ENCODE measurements around the gene DNLZ.
A peak's percentile ranks its signal among the peaks of the same experiment; 100 is the strongest.

The DNLZ gene

GRCh38 chr9:136333486-136333885, 30.1 kb downstream of the DNLZ start:
- peak overlapping the region; percentile 7 for H2BK15ac ChIP-seq (ENCODE audit: low read depth, poor library complexity, severe bottlenecking)
- no peak overlapping the region for H3K18ac ChIP-seq (ENCODE audit: low read depth in 1 of 2, low read length in 2 of 2)
- no peak overlapping the region for H3K4me3 ChIP-seq (ENCODE audit: insufficient read depth in 1 of 2, low read depth in 1 of 2, low read length in 2 of 2)
- H2AFZ ChIP-seq (ENCODE audit: low read depth, low read length), result no peak overlapping the region
- H2BK5ac ChIP-seq (ENCODE audit: low read depth, low read length, poor library complexity, severe bottlenecking), result no peak overlapping the region
- no peaks in the 10 kb centered on the region for H3K27me3 ChIP-seq (ENCODE audit: control insufficient read depth in 1 of 2, insufficient read depth in 1 of 2, low read length in 2 of 2)
- H2BK120ac ChIP-seq (ENCODE audit: low read depth, low read length), result no peak overlapping the region
- no peak overlapping the region for H2AK5ac ChIP-seq (ENCODE audit: low read length, severe bottlenecking)
- H3K27ac ChIP-seq (ENCODE audit: low read length, poor library complexity, severe bottlenecking), result no peak overlapping the region
- H3K4ac ChIP-seq (ENCODE audit: low read depth in 1 of 2, low read length in 2 of 2), result no peak overlapping the region
- 96% methylated on average over 16 of the region's 17 CpGs for WGBS
- no peak overlapping the region for H3K4me2 ChIP-seq (ENCODE audit: low read length, poor library complexity, severe bottlenecking)
- no peaks in the 10 kb centered on the region for H3K9me3 ChIP-seq (ENCODE audit: control insufficient read depth, low read length)
- H4K91ac ChIP-seq (ENCODE audit: low read length), result no peak overlapping the region
- H3K36me3 ChIP-seq (ENCODE audit: control insufficient read depth in 1 of 2, insufficient read depth in 2 of 2, low read depth in 1 of 2, low read length in 2 of 2), result peaks cover 22 to 89% of the 10 kb centered on the region in 2 experiments
- H3K4me1 ChIP-seq (ENCODE audit: control insufficient read depth, insufficient read depth, low read depth, low read length), result peaks cover 77% of the 10 kb centered on the region
- peak overlapping the region in 1 of 2 experiments; percentile 15 for H2BK12ac ChIP-seq (ENCODE audit: low read length in 2 of 2)
- H3K14ac ChIP-seq (ENCODE audit: low read length in 2 of 2), result no peak overlapping the region
- peaks cover 24% of the 10 kb centered on the region for H3K79me1 ChIP-seq (replicated peaks; ENCODE audit: low read length, poor library complexity, severe bottlenecking)
- no peak for DNase-seq
- H4K8ac ChIP-seq (ENCODE audit: low read length), result no peak overlapping the region
- H3K23ac ChIP-seq (ENCODE audit: low read length in 2 of 2), result no peak overlapping the region
- H3K9ac ChIP-seq (ENCODE audit: low read length), result no peak overlapping the region

- no peak overlapping the region for H2AFZ ChIP-seq (ENCODE audit: low read depth, low read length)
- H3K18ac ChIP-seq (ENCODE audit: low read depth in 1 of 2, low read length in 2 of 2), result no peak overlapping the region
- DNase-seq, result no peak
- H3K4me1 ChIP-seq (ENCODE audit: control insufficient read depth, insufficient read depth, low read depth, low read length), result peaks cover 80% of the 10 kb centered on the region
- no peak overlapping the region for H3K4ac ChIP-seq (ENCODE audit: low read depth in 1 of 2, low read length in 2 of 2)
- H4K91ac ChIP-seq (ENCODE audit: low read length), result no peak overlapping the region
- no peak overlapping the region for H3K27ac ChIP-seq (ENCODE audit: low read length, poor library complexity, severe bottlenecking)
- H4K8ac ChIP-seq (ENCODE audit: low read length), result no peak overlapping the region
- no peak overlapping the region for H2BK15ac ChIP-seq (ENCODE audit: low read depth, poor library complexity, severe bottlenecking)
- no peaks in the 10 kb centered on the region for H3K9me3 ChIP-seq (ENCODE audit: control insufficient read depth, low read length)
- H3K23ac ChIP-seq (ENCODE audit: low read length in 2 of 2), result no peak overlapping the region
- no peak overlapping the region for H3K4me3 ChIP-seq (ENCODE audit: insufficient read depth in 1 of 2, low read depth in 1 of 2, low read length in 2 of 2)
- no peak overlapping the region for H3K14ac ChIP-seq (ENCODE audit: low read length in 2 of 2)
- peaks cover 17 to 84% of the 10 kb centered on the region in 2 experiments for H3K36me3 ChIP-seq (ENCODE audit: control insufficient read depth in 1 of 2, insufficient read depth in 2 of 2, low read depth in 1 of 2, low read length in 2 of 2)
- peaks cover 23% of the 10 kb centered on the region for H3K79me1 ChIP-seq (replicated peaks; ENCODE audit: low read length, poor library complexity, severe bottlenecking)
- no peak overlapping the region for H2BK5ac ChIP-seq (ENCODE audit: low read depth, low read length, poor library complexity, severe bottlenecking)
- WGBS, result 97% methylated on average over 12 of the region's 12 CpGs
- H3K27me3 ChIP-seq (ENCODE audit: control insufficient read depth in 1 of 2, insufficient read depth in 1 of 2, low read length in 2 of 2), result no peaks in the 10 kb centered on the region
- H2BK120ac ChIP-seq (ENCODE audit: low read depth, low read length), result no peak overlapping the region
- no peak overlapping the region for H3K9ac ChIP-seq (ENCODE audit: low read length)
- H2BK12ac ChIP-seq (ENCODE audit: low read length in 2 of 2), result no peak overlapping the region
- H3K4me2 ChIP-seq (ENCODE audit: low read length, poor library complexity, severe bottlenecking), result no peak overlapping the region
- H2AK5ac ChIP-seq (ENCODE audit: low read length, severe bottlenecking), result no peak overlapping the region
Measured at GRCh38 chr9:136333045-136333444, 30.5 kb downstream of the DNLZ start.

DNA sequence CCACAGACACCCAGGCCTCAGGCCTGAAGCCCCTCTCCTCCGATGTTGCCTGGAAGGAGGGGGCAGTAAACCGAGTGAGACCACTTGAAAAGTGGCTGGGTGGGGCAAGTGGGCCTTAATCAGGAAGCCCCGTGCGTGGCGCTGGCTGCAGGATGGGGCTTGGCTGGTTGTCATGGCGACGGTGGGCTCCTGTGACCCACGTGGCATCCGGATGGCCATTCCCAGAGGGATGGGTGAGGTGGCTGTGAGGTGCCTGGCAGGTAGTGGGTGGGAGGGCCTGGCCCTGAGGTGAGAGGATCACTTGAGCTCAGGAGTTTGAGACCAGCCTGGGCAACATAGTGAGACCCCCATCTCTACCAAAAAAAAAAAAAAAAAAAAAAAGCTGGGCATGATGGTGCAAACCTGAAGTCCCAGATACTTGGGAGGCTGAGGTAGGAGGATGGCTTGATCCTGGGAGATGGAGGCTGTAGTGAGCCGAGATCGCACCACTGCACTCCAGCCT, 31.0 kb downstream of the DNLZ start:
- H3K9ac ChIP-seq (ENCODE audit: low read length), result no peak overlapping the region
- no peak overlapping the region for H3K27ac ChIP-seq (ENCODE audit: low read length, poor library complexity, severe bottlenecking)
- no peak overlapping the region for H2BK120ac ChIP-seq (ENCODE audit: low read depth, low read length)
- H2BK15ac ChIP-seq (ENCODE audit: low read depth, poor library complexity, severe bottlenecking), result no peak overlapping the region
- H2AFZ ChIP-seq (ENCODE audit: low read depth, low read length), result no peak overlapping the region
- no peak overlapping the region for H2BK12ac ChIP-seq (ENCODE audit: low read length in 2 of 2)
- no peak overlapping the region for H3K4ac ChIP-seq (ENCODE audit: low read depth in 1 of 2, low read length in 2 of 2)
- H3K14ac ChIP-seq (ENCODE audit: low read length in 2 of 2), result no peak overlapping the region
- no peak overlapping the region for H4K8ac ChIP-seq (ENCODE audit: low read length)
- H3K79me1 ChIP-seq (replicated peaks; ENCODE audit: low read length, poor library complexity, severe bottlenecking), result peaks cover 23% of the 10 kb centered on the region
- DNase-seq, result no peak
- H4K91ac ChIP-seq (ENCODE audit: low read length), result no peak overlapping the region
- peaks cover 13 to 79% of the 10 kb centered on the region in 2 experiments for H3K36me3 ChIP-seq (ENCODE audit: control insufficient read depth in 1 of 2, insufficient read depth in 2 of 2, low read depth in 1 of 2, low read length in 2 of 2)
- H3K9me3 ChIP-seq (ENCODE audit: control insufficient read depth, low read length), result no peaks in the 10 kb centered on the region
- no peak overlapping the region for H3K23ac ChIP-seq (ENCODE audit: low read length in 2 of 2)
- peaks cover 81% of the 10 kb centered on the region for H3K4me1 ChIP-seq (ENCODE audit: control insufficient read depth, insufficient read depth, low read depth, low read length)
- H3K18ac ChIP-seq (ENCODE audit: low read depth in 1 of 2, low read length in 2 of 2), result no peak overlapping the region
- H3K4me2 ChIP-seq (ENCODE audit: low read length, poor library complexity, severe bottlenecking), result no peak overlapping the region
- H2AK5ac ChIP-seq (ENCODE audit: low read length, severe bottlenecking), result no peak overlapping the region
- H3K4me3 ChIP-seq (ENCODE audit: insufficient read depth in 1 of 2, low read depth in 1 of 2, low read length in 2 of 2), result no peak overlapping the region
- no peaks in the 10 kb centered on the region for H3K27me3 ChIP-seq (ENCODE audit: control insufficient read depth in 1 of 2, insufficient read depth in 1 of 2, low read length in 2 of 2)
- no peak overlapping the region for H2BK5ac ChIP-seq (ENCODE audit: low read depth, low read length, poor library complexity, severe bottlenecking)
- WGBS, result 95% methylated on average over 8 of the region's 11 CpGs

DNA sequence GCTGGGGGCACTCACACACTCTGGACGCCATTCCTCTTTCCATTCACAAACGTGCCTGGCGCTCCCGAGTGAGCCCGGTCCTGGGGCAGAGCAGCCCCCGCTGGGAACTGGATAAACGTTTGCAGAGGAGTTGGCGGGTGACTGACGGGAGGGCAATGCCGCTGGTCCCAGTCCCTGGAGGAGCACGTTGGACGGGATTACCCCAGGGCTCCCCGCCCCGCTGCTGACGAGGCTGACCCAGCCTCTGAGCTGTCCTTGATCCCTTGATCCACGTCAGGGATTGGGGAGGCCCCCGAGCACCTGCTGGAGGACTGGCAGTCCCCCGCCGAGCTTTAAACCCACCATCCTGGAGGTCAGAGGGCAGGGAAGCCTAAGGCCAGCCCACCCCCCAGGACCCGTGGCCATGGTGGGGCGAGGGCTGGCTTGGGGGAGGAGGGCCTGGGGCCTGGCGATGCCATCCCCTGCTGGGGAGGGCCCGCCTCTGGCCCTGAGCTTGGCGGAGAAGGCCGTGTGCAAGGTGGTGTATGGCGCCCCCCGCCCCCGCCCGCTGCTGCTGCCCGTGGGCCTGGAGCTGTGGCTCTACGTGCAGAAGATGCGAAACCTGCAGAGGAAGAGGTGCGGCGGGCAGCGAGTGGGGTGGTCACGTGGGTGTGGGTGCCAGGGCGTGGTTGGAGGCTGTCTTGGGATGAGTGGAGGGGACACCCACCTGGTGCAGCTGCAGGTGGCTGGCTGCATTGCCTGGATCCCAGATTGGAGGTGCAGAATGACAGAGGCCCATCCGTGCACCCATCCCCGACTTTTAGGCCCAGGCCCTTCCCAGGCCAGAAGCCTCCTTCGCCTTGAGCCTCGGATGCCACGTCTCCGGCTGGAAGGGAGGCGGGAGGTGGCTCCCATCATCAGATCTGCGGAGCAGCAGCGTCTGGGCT, 31.7 kb downstream of the DNLZ start:
- H3K14ac ChIP-seq (ENCODE audit: low read length in 2 of 2), result no peak overlapping the region
- H2BK15ac ChIP-seq (ENCODE audit: low read depth, poor library complexity, severe bottlenecking), result no peak overlapping the region
- no peak overlapping the region for H3K9ac ChIP-seq (ENCODE audit: low read length)
- H2AFZ ChIP-seq (ENCODE audit: low read depth, low read length), result no peak overlapping the region
- no peak overlapping the region for H3K4me2 ChIP-seq (ENCODE audit: low read length, poor library complexity, severe bottlenecking)
- no peak overlapping the region for H2BK120ac ChIP-seq (ENCODE audit: low read depth, low read length)
- peaks cover 23% of the 10 kb centered on the region for H3K79me1 ChIP-seq (replicated peaks; ENCODE audit: low read length, poor library complexity, severe bottlenecking)
- no peak overlapping the region for H2BK12ac ChIP-seq (ENCODE audit: low read length in 2 of 2)
- no peaks in the 10 kb centered on the region for H3K9me3 ChIP-seq (ENCODE audit: control insufficient read depth, low read length)
- no peak overlapping the region for H3K4me3 ChIP-seq (ENCODE audit: insufficient read depth in 1 of 2, low read depth in 1 of 2, low read length in 2 of 2)
- no peak overlapping the region for H2AK5ac ChIP-seq (ENCODE audit: low read length, severe bottlenecking)
- H3K4me1 ChIP-seq (ENCODE audit: control insufficient read depth, insufficient read depth, low read depth, low read length), result peaks cover 84% of the 10 kb centered on the region
- peak overlapping the region; percentile 19 for H4K8ac ChIP-seq (ENCODE audit: low read length)
- no peak overlapping the region for H4K91ac ChIP-seq (ENCODE audit: low read length)
- 94% methylated on average over 46 of the region's 46 CpGs for WGBS
- H2BK5ac ChIP-seq (ENCODE audit: low read depth, low read length, poor library complexity, severe bottlenecking), result no peak overlapping the region
- H3K27ac ChIP-seq (ENCODE audit: low read length, poor library complexity, severe bottlenecking), result no peak overlapping the region
- no peak for DNase-seq
- H3K4ac ChIP-seq (ENCODE audit: low read depth in 1 of 2, low read length in 2 of 2), result no peak overlapping the region
- no peaks in the 10 kb centered on the region for H3K27me3 ChIP-seq (ENCODE audit: control insufficient read depth in 1 of 2, insufficient read depth in 1 of 2, low read length in 2 of 2)
- no peak overlapping the region for H3K23ac ChIP-seq (ENCODE audit: low read length in 2 of 2)
- H3K36me3 ChIP-seq (ENCODE audit: control insufficient read depth in 1 of 2, insufficient read depth in 2 of 2, low read depth in 1 of 2, low read length in 2 of 2), result peaks cover 6 to 72% of the 10 kb centered on the region in 2 experiments
- no peak overlapping the region for H3K18ac ChIP-seq (ENCODE audit: low read depth in 1 of 2, low read length in 2 of 2)

Data from mesenchymal stem cell (in vitro differentiated cells and primary cell).